H1 (cell line): ENCODE data around the gene ABI1. TPM values are rescaled to one million over a fixed set of nuclear protein-coding genes. Genes with fewer than 3 reads are reported as not detected.
"Not testable (repeated sequence)": the region's sequence is repeated elsewhere in the genome, so short reads cannot be mapped to it uniquely, and the experiment has no call there.

ENCODE experiments used
- CTCF ChIA-PET: fragments of 300-600 bp; sonication (Branson Sonifier 250); formaldehyde crosslinking; loops from one replicate; lab custom pipeline; 2021; ENCODE audit not compliant: partially characterized antibody; lab: Charles Lee
- POLR2A ChIA-PET: fragments of 300-600 bp; sonication (Branson Sonifier 250); formaldehyde crosslinking; loops from one replicate; lab custom pipeline; 2021; ENCODE audit warnings: inconsistent platforms; ENCODE audit not compliant: partially characterized antibody; lab: Charles Lee
- DNase-seq, 2 experiments: peaks; one replicate each; pipeline versions ENCODE4 v3.0.0 to v3.0.0-alpha.2; 2010 to 2022; ENCODE audit warnings: low spot score in 2 of 2, low read depth in 1 of 2, mixed read lengths in 1 of 2
- FAIRE-seq: peaks from 2 replicates; lab custom pipeline; 2011; peaks lifted over from hg19 to GRCh38; lab: Jason Lieb, UNC
- H2AFZ ChIP-seq: 2 replicates; pipeline ENCODE4 v1.8.1; 2012; ENCODE audit warnings: low read length, inconsistent platforms
- H2AK5ac ChIP-seq: 2 replicates; pipeline ENCODE4 v1.6.1; 2013; ENCODE audit warnings: low read depth, low read length
- H2BK120ac ChIP-seq: replicated peaks from 2 replicates; pipeline ENCODE3; 2013; ENCODE audit warnings: low read depth, low read length, inconsistent platforms
- H2BK12ac ChIP-seq: 2 replicates; pipeline ENCODE4 v1.6.1; 2013; ENCODE audit warnings: low read depth, low read length
- H2BK15ac ChIP-seq: 2 replicates; pipeline ENCODE4 v1.6.1; 2013; ENCODE audit warnings: low read length
- H2BK20ac ChIP-seq: 2 replicates; pipeline ENCODE4 v1.6.1; 2013; ENCODE audit warnings: low read length
- H2BK5ac ChIP-seq: 2 replicates; pipeline ENCODE4 v1.6.1; 2013; ENCODE audit warnings: low read depth, low read length
- H3K14ac ChIP-seq: 2 replicates; pipeline ENCODE4 v1.6.1; 2013; ENCODE audit warnings: inconsistent platforms; ENCODE audit not compliant: insufficient read length
- H3K18ac ChIP-seq: 2 replicates; pipeline ENCODE4 v1.6.1; 2013; ENCODE audit warnings: low read length; ENCODE audit errors: extremely low read depth
- H3K23ac ChIP-seq: 2 replicates; pipeline ENCODE4 v1.6.1; 2013; ENCODE audit warnings: inconsistent platforms; ENCODE audit not compliant: insufficient read length
- H3K23me2 ChIP-seq: 2 replicates; pipeline ENCODE4 v1.6.1; 2013; ENCODE audit warnings: low read depth, low read length
- H3K27ac ChIP-seq: 2 replicates; pipeline ENCODE4 v1.6.1; 2011; ENCODE audit warnings: low read depth, low read length, inconsistent platforms
- H3K27me3 ChIP-seq, 4 experiments: replicated peaks in 1 of 4; 1 replicate in 1 of 4; 2 replicates in 3 of 4; pipeline versions ENCODE4 v1.6.1 to v1.8.1; 2011 to 2013; ENCODE audit warnings: low read length in 3 of 4, mild to moderate bottlenecking in 3 of 4, inconsistent platforms in 2 of 4, mixed read lengths in 2 of 4, moderate library complexity in 1 of 4; ENCODE audit not compliant: control insufficient read depth in 3 of 4, insufficient read depth in 3 of 4; ENCODE audit errors: extremely low read depth in 1 of 4
- H3K36me3 ChIP-seq, 4 experiments: 2 replicates each; pipeline versions ENCODE4 v1.6.1 to v1.8.1; 2011 to 2013; ENCODE audit warnings: mild to moderate bottlenecking in 4 of 4, low read length in 3 of 4, moderate library complexity in 2 of 4, control low read depth in 1 of 4, inconsistent platforms in 1 of 4; ENCODE audit not compliant: insufficient read depth in 4 of 4, control insufficient read depth in 2 of 4
- H3K4ac ChIP-seq: replicated peaks from 2 replicates; pipeline ENCODE3; 2013; ENCODE audit warnings: low read length, low read depth, mixed read lengths, inconsistent platforms; ENCODE audit not compliant: insufficient read length
- H3K4me1 ChIP-seq, 4 experiments: replicated peaks in 1 of 4; 1 replicate in 1 of 4; 2 replicates in 3 of 4; pipeline versions ENCODE4 v1.6.1 to v1.8.1; 2011 to 2013; ENCODE audit warnings: low read length in 3 of 4, inconsistent platforms in 2 of 4, mixed read lengths in 1 of 4; ENCODE audit not compliant: insufficient read depth in 4 of 4, control insufficient read depth in 3 of 4
- H3K4me2 ChIP-seq, 2 experiments: 2 replicates each; pipeline versions ENCODE4 v1.6.1 to v1.8.1; 2011 to 2013; ENCODE audit warnings: low read depth in 2 of 2, low read length in 2 of 2, control low read depth in 1 of 2, inconsistent platforms in 1 of 2, mild to moderate bottlenecking in 1 of 2; ENCODE audit not compliant: insufficient read depth in 1 of 2
- H3K4me3 ChIP-seq, 4 experiments: fragments of 200-600, 300-600 bp in 1 of 4; sonication (generic), shearing (Covaris generic), sonication (Bioruptor Twin) in 1 of 4; 2 replicates each; pipeline versions ENCODE4 v1.5.1 to v1.8.1; 2011 to 2016; ENCODE audit warnings: low read length in 4 of 4, low read depth in 3 of 4, control low read depth in 2 of 4, inconsistent platforms in 2 of 4, mild to moderate bottlenecking in 2 of 4, mixed read lengths in 1 of 4, moderate library complexity in 1 of 4; ENCODE audit not compliant: insufficient read depth in 2 of 4; ENCODE audit errors: extremely low read depth in 1 of 4
- H3K56ac ChIP-seq: replicated peaks from 2 replicates; pipeline ENCODE3; 2013; ENCODE audit warnings: low read depth, mild to moderate bottlenecking, mixed read lengths, low read length, inconsistent platforms; ENCODE audit not compliant: insufficient read length
- H3K79me1 ChIP-seq: 2 replicates; pipeline ENCODE4 v1.6.1; 2013; ENCODE audit warnings: low read depth, low read length, control low read depth
- H3K79me2 ChIP-seq, 2 experiments: 2 replicates each; pipeline versions ENCODE4 v1.6.1 to v1.8.1; 2012 to 2013; ENCODE audit warnings: low read length in 2 of 2, mild to moderate bottlenecking in 2 of 2, inconsistent platforms in 1 of 2; ENCODE audit not compliant: insufficient read depth in 2 of 2, control insufficient read depth in 1 of 2
- H3K9ac ChIP-seq, 4 experiments: replicated peaks in 1 of 4; 1 replicate in 1 of 4; 2 replicates in 3 of 4; pipeline versions ENCODE4 v1.6.1 to v1.8.1; 2011 to 2013; ENCODE audit warnings: low read depth in 3 of 4, low read length in 3 of 4, control low read depth in 2 of 4, mild to moderate bottlenecking in 2 of 4, moderate library complexity in 2 of 4, inconsistent platforms in 1 of 4; ENCODE audit errors: extremely low read depth in 1 of 4
- H3K9me3 ChIP-seq, 2 experiments: 2 replicates each; pipeline versions ENCODE4 v1.6.1 to v1.8.1; 2012 to 2013; ENCODE audit warnings: mild to moderate bottlenecking in 2 of 2, moderate library complexity in 2 of 2, control low read depth in 1 of 2, inconsistent platforms in 1 of 2, low read depth in 1 of 2, low read length in 1 of 2, mixed read lengths in 1 of 2; ENCODE audit not compliant: insufficient read depth in 2 of 2
- H4K20me1 ChIP-seq, 2 experiments: replicated peaks in 1 of 2; 2 replicates each; pipeline versions ENCODE3 to v1.8.1; 2011 to 2013; ENCODE audit warnings: inconsistent platforms in 2 of 2, low read length in 2 of 2, mild to moderate bottlenecking in 1 of 2; ENCODE audit not compliant: insufficient read depth in 2 of 2, control insufficient read depth in 1 of 2
- H4K5ac ChIP-seq: 2 replicates; pipeline ENCODE4 v1.6.1; 2013; ENCODE audit warnings: low read length, low read depth, mixed read lengths, inconsistent platforms; ENCODE audit not compliant: insufficient read length
- H4K8ac ChIP-seq: 2 replicates; pipeline ENCODE4 v1.8.0; 2013; ENCODE audit warnings: mild to moderate bottlenecking, moderate library complexity, low read length, inconsistent platforms; ENCODE audit not compliant: insufficient read depth; ENCODE audit errors: extremely low read depth
- H4K91ac ChIP-seq: replicated peaks from 2 replicates; pipeline ENCODE3; 2013; ENCODE audit warnings: low read length, mixed read lengths, inconsistent platforms; ENCODE audit not compliant: insufficient read length
- RNF2 ChIP-seq: fragments of 200-900, 300-1000 bp; sonication (generic); IDR thresholded peaks from 2 replicates; pipeline ENCODE4 v1.7.1; 2016; ENCODE audit warnings: borderline replicate concordance, low read depth, mild to moderate bottlenecking, antibody characterized with exemption, low read length; ENCODE audit not compliant: poor library complexity, severe bottlenecking; ENCODE audit errors: missing control alignments
- SIRT6 ChIP-seq: IDR thresholded peaks from one replicate; pipeline ENCODE4 v1.7.1; 2012; ENCODE audit warnings: low read length, inconsistent platforms
- polyA plus RNA-seq, 7 experiments: library from polyadenylated mRNA; depleted of rRNA in 3 of 7; stranded (reverse) in 5 of 7; unstranded in 2 of 7; fragments of >200 nt in 5 of 7; fragments of 200-250 nt in 2 of 7; gene quantifications; 1 replicate in 5 of 7; 2 replicates in 1 of 7; 4 replicates in 1 of 7; pipeline versions ENCODE4 v1.2.1 to v1.2.3, GENCODE V29; 2011 to 2013; ENCODE audit warnings: missing spikeins in 2 of 7, mixed read lengths in 2 of 7
- total RNA-seq: library from RNA; stranded (reverse); fragmentation: NEBNext Ultra II Directional; extraction: Animal tissue kit (Norgen Biotek cat#: 25700); gene quantifications from 2 replicates; pipeline ENCODE4 v1.2.1, GENCODE V29; 2021
- TF ChIP-seq, protein P1 (sequence below): IDR thresholded peaks from 2 replicates; pipeline ENCODE4 v1.6.1; 2011; ENCODE audit warnings: low read depth, mild to moderate bottlenecking, low read length; ENCODE audit not compliant: insufficient read depth

ABI1 gene
- total and polyA plus RNA-seq, 2 of the 8 experiments (the other 6 are each of a cell fraction or from before 2014, with no cell fraction given), result 35.4 to 37.0 TPM

DNA sequence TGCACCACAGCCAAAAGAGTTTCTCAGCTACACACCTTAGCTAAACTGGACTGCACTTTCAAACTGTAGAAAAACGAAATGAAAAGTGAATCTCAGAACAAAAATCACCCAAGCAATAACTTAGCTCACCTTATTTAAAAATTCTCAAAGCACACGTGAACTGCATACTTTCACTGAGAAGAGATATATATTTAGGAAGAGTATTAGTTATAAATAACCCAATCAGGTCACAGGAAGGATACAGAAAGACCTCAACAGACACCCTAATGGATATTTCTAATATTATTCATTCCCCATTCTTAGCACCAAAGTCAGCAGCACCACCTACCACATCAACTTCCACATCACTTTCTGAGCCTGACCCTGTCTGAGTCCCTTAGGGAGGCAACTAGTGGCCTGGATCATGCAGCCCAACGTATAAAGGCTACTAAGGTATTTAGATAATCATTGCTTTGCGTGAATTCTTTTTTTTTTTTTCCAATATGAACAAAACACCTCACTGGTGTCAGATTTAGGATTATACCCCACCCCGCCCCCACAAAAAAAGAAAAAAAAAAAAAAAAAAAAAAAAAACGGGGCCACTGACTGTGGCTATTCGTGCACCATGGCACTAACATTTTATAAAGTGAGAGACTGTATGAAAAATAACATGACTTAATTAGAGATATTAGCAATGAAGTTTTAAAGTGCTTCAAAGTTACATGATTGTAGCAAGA is 2.6 kb downstream of the ABI1 start (continued):
- TF ChIP-seq SIRT6 (no peak), RNF2 (no peak)
- TF ChIP-seq, protein P1, sequence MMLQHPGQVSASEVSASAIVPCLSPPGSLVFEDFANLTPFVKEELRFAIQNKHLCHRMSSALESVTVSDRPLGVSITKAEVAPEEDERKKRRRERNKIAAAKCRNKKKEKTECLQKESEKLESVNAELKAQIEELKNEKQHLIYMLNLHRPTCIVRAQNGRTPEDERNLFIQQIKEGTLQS, result no peak

DNA sequence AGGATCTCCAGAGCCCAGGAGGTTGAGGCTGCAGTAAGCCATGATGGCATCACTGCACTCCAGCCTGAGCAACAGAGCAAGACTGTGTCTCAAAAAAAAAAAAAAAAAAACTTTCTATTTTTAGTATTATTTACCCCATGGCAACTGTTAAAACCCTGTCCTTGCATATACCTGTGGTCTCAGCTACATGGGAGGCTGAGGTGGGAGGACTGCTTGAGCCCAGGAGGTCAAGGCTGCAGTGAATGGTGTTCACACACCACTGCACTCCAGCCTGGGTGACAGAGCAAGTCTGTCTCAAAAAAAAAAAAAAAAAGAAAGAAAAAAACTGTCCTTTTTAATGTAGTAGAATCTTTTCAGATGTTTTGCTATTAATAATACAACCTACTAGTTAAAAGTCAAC is 3.2 kb downstream of the ABI1 start:
- H3K23ac ChIP-seq, H3K9me3 ChIP-seq, FAIRE-seq, H2BK20ac ChIP-seq, H4K8ac ChIP-seq, H2BK5ac ChIP-seq, H3K4me1 ChIP-seq, DNase-seq, H3K36me3 ChIP-seq, POLR2A ChIA-PET, H3K4ac ChIP-seq, H2AFZ ChIP-seq, H3K9ac ChIP-seq, H3K14ac ChIP-seq, H4K20me1 ChIP-seq, H3K4me3 ChIP-seq, H3K56ac ChIP-seq, H3K23me2 ChIP-seq, H2BK15ac ChIP-seq, H2AK5ac ChIP-seq, H2BK120ac ChIP-seq, H3K79me1 ChIP-seq, H3K18ac ChIP-seq, H4K91ac ChIP-seq, H2BK12ac ChIP-seq, H3K27ac ChIP-seq, H3K4me2 ChIP-seq, H4K5ac ChIP-seq, H3K27me3 ChIP-seq: not testable (repeated sequence)
- H3K79me2 ChIP-seq, result peaks cover 3 to 74% of the 10 kb centered on the region in 2 experiments; a peak in 3 of 4 replicates
- CTCF ChIA-PET, result interaction anchor here (0.6 to 1.4 kb wide), 3 partner anchors 56 to 131 kb away, joined by 3 to 4 read pairs (median 3); no protein-coding TSS in a partner anchor
